Upper lobe of left lung (tissue), 6 donors: ENCODE results near the gene MS4A6E. TPM values are rescaled to one million over a fixed set of nuclear protein-coding genes. Genes with fewer than 3 reads are reported as not detected.

Experiments used
- ATAC-seq, 2 donors: fragments of 200-7000 bp; cut with Tn5 transposase; one replicate each; pipeline ENCODE4 v1.9.1; 2022; ENCODE audit warnings: mild to moderate bottlenecking in 2 of 2, moderate library complexity in 2 of 2; ENCODE audit not compliant: low FRiP score in 2 of 2
- DNase-seq, 2 donors: peaks; one replicate each; pipeline ENCODE4 v3.0.0-alpha.2; 2019 to 2020
- H3K27ac ChIP-seq, 4 donors: fragments of 200-600 bp; sonication (generic); one replicate each; pipeline ENCODE4 v1.5.1; 2016 to 2019
- H3K27me3 ChIP-seq, 4 donors: fragments of 200-600 bp; sonication (generic); one replicate each; pipeline ENCODE4 v1.5.1; 2017 to 2019
- H3K36me3 ChIP-seq, 4 donors: fragments of 200-600 bp; sonication (generic); one replicate each; pipeline ENCODE4 v1.5.1; 2016 to 2019
- H3K4me1 ChIP-seq, 4 donors: fragments of 200-600 bp; sonication (generic); one replicate each; pipeline ENCODE4 v1.5.1; 2018 to 2019
- H3K4me3 ChIP-seq, 4 donors: fragments of 200-600 bp; sonication (generic); one replicate each; pipeline ENCODE4 v1.5.1; 2017 to 2019; ENCODE audit warnings: mild to moderate bottlenecking in 2 of 4, moderate library complexity in 1 of 4
- H3K9me3 ChIP-seq, 4 donors: fragments of 200-600 bp; sonication (generic); one replicate each; pipeline ENCODE4 v1.5.1; 2018 to 2019
- CTCF ChIP-seq, 6 experiments: fragments of 450-650 bp in 4 of 6; fragments of 200-600 bp in 2 of 6; sonication (generic) in 2 of 6; IDR thresholded peaks; one replicate each; pipeline ENCODE4 v1.5.1; 2016 to 2019; ENCODE audit warnings: antibody characterized with exemption in 6 of 6
- EP300 ChIP-seq, 4 donors: sonication (generic); formaldehyde crosslinking; IDR thresholded peaks; one replicate each; pipeline ENCODE4 v1.5.1; 2017; ENCODE audit warnings: antibody characterized with exemption in 4 of 4, control low read depth in 2 of 4
- POLR2A ChIP-seq, 4 donors: fragments of 450-650 bp; IDR thresholded peaks; one replicate each; pipeline ENCODE4 v1.5.1; 2016 to 2017; ENCODE audit warnings: antibody characterized with exemption in 4 of 4, mild to moderate bottlenecking in 2 of 4
- POLR2AphosphoS5 ChIP-seq, 2 donors: sonication (generic); formaldehyde crosslinking; IDR thresholded peaks; one replicate each; pipeline ENCODE4 v1.5.1; 2017; ENCODE audit warnings: antibody characterized with exemption in 2 of 2
- WGBS, 2 donors: methylation state at CpG; one replicate each; pipeline ENCODE4 v1.1.5; 2017 to 2018; 5-methylcytosine and 5-hydroxymethylcytosine counted together
- total RNA-seq, 6 donors: library from RNA; depleted of rRNA in 4 of 6; stranded (reverse); fragments of >200 nt in 4 of 6; gene quantifications; one replicate each; pipeline versions ENCODE4 v1.1.0 to v1.2.1, GENCODE V29; 2016 to 2021
- donor health status: DM: no; HTN: no; CAD: no; lungs with moderate emphysema.
- donor health status: DM: no; HTN: yes; CAD: no; lungs with severe emphysema.

MS4A6E gene
- total RNA-seq, 6 donors from 2014 or later = 9.4 TPM; not detected in 5

DNA sequence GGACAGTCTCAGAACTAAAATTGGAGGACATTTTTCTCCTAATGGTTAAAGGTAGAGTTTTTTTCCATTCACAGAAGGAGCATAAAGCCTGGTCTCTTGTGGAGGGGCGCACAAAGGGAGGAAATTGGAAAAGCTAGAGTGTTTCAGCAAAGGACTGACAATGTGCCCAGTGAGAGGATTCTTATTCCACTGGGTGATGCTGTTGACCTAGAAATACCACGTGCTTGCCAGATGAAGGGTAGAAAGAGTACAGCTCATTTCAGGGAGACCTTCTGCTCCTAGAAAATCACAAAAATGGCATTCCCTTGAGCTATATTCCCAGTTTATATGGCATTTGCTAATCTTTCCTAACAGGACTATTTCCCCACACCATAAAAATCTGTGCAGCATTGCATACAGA lies 21.1 kb downstream of the MS4A6E start:
- Histone ChIP-seq H3K4me1 (no peaks in the 10 kb centered on the region), H3K9me3 (no peaks in the 10 kb centered on the region), H3K36me3 (no peaks in the 10 kb centered on the region), H3K27ac (no peak overlapping the region), H3K27me3 (no peaks in the 10 kb centered on the region), H3K4me3 (no peak overlapping the region)
- 67 to 70% methylated on average over 2 of the region's 2 CpGs for WGBS, 2 donors
- no peak for ATAC-seq
- DNase-seq = no peak
- TF ChIP-seq POLR2A (IDR thresholded peaks at IDR 0.05) = no peak
- TF ChIP-seq CTCF (IDR thresholded peaks at IDR 0.05) = no peak
- TF ChIP-seq POLR2AphosphoS5 (IDR thresholded peaks at IDR 0.05) = no peak
- TF ChIP-seq EP300 (IDR thresholded peaks at IDR 0.05) = no peak

- ATAC-seq = no peak
- Histone ChIP-seq H3K4me1 (no peaks in the 10 kb centered on the region), H3K9me3 (no peaks in the 10 kb centered on the region), H3K4me3 (no peak overlapping the region), H3K27me3 (no peaks in the 10 kb centered on the region), H3K27ac (no peak overlapping the region), H3K36me3 (no peaks in the 10 kb centered on the region)
- no peak for DNase-seq
- WGBS, 2 donors = 71 to 82% methylated on average over 1 of the region's 1 CpG
- no peak for TF ChIP-seq CTCF (IDR thresholded peaks at IDR 0.05)
- no peak for TF ChIP-seq POLR2A (IDR thresholded peaks at IDR 0.05)
- TF ChIP-seq POLR2AphosphoS5 (IDR thresholded peaks at IDR 0.05) = no peak
- TF ChIP-seq EP300 (IDR thresholded peaks at IDR 0.05) = no peak
Observed at GRCh38 chr11:60349990-60350389, 22.9 kb downstream of the MS4A6E start.

DNA sequence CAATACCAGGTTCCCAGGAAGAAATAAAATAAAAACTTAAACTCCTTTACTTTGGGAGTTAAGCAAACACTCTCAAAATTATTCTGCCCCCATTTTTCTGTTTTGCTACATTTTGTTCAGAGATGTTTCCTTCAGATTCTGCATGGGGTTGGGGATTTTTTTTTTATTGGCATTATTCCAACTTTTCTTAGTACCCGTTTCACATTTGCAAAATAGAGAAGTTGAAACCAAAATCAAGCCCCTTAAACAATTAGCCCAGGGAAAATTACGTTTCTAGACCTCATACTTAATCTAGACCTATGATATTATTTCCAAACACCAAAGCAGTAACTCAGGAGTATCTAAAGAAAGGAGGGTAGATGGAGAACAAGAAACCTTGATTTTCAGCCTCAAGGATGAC lies 30.7 kb downstream of the MS4A6E start:
- TF ChIP-seq EP300 (IDR thresholded peaks at IDR 0.05) (no peak), POLR2AphosphoS5 (IDR thresholded peaks at IDR 0.05) (no peak), CTCF (IDR thresholded peaks at IDR 0.05) (no peak), POLR2A (IDR thresholded peaks at IDR 0.05) (no peak)
- Histone ChIP-seq H3K4me1 (no peaks in the 10 kb centered on the region), H3K27ac (no peak overlapping the region), H3K36me3 (no peaks in the 10 kb centered on the region), H3K27me3 (no peaks in the 10 kb centered on the region), H3K4me3 (no peak overlapping the region), H3K9me3 (peaks cover 0 to 12% (median 3%) of the 10 kb centered on the region in 4 donors)
- WGBS, 2 donors = 23 to 27% methylated on average over 2 of the region's 2 CpGs
- DNase-seq = no peak
- ATAC-seq = no peak

GRCh38 chr11:60360621-60361020 lies 33.6 kb downstream of the MS4A6E start:
- TF ChIP-seq POLR2A (IDR thresholded peaks at IDR 0.05) (no peak), CTCF (IDR thresholded peaks at IDR 0.05) (no peak), POLR2AphosphoS5 (IDR thresholded peaks at IDR 0.05) (no peak), EP300 (IDR thresholded peaks at IDR 0.05) (no peak)
- ATAC-seq (no peak), DNase-seq (no peak)
- Histone ChIP-seq H3K4me1 (peaks cover 0 to 10% (median 2%) of the 10 kb centered on the region in 4 donors), H3K4me3 (no peak overlapping the region), H3K27me3 (no peaks in the 10 kb centered on the region), H3K9me3 (peaks cover 0 to 12% (median 3%) of the 10 kb centered on the region in 4 donors), H3K27ac (no peak overlapping the region), H3K36me3 (no peaks in the 10 kb centered on the region)
- 73 to 91% methylated on average over 4 of the region's 4 CpGs for WGBS, 2 donors

- no peaks in the 10 kb centered on the region for H3K27me3 ChIP-seq
- no peaks in the 10 kb centered on the region for H3K36me3 ChIP-seq
- peaks cover 0 to 12% (median 3%) of the 10 kb centered on the region in 4 donors for H3K9me3 ChIP-seq
- peaks cover 0 to 10% (median 2%) of the 10 kb centered on the region in 4 donors for H3K4me1 ChIP-seq
- ATAC-seq (no peak), DNase-seq (no peak)
- no peak overlapping the region for H3K4me3 ChIP-seq
- H3K27ac ChIP-seq = no peak overlapping the region
- TF ChIP-seq EP300 (IDR thresholded peaks at IDR 0.05) (no peak), POLR2AphosphoS5 (IDR thresholded peaks at IDR 0.05) (no peak), POLR2A (IDR thresholded peaks at IDR 0.05) (no peak), CTCF (IDR thresholded peaks at IDR 0.05) (no peak)
- WGBS, 2 donors = 16 to 38% methylated on average over 1 of the region's 1 CpG
Observed at GRCh38 chr11:60362241-60362640, 35.2 kb downstream of the MS4A6E start.
